Measurements from ENCODE around the gene EPOP. TPM values are rescaled to one million over a fixed set of nuclear protein-coding genes. Genes with fewer than 3 reads are reported as not detected.

Gene EPOP
- total RNA-seq, 1 donor from 2014 or later: 1.0 TPM

GRCh38 chr17:38663125-38663751 is 11.5 kb downstream of the EPOP start:
- intact Hi-C loops (cut with DNase I): no loop called here
- peak; percentile 72 to 79 for ATAC-seq

GRCh38 chr17:38660097-38661025 is 14.4 kb downstream of the EPOP start:
- Histone ChIP-seq H3K27ac (no peak overlapping the region), H3K27me3 (ENCODE audit: low read depth) (peaks cover 23% of the 10 kb centered on the region), H3K36me3 (no peaks in the 10 kb centered on the region), H3K9me3 (no peaks in the 10 kb centered on the region), H3K4me1 (peaks cover 16% of the 10 kb centered on the region), H3K4me3 (no peak overlapping the region)
- ATAC-seq (peak; percentile 82 to 84), DNase-seq (peak; percentile 63)
- no peak for TF ChIP-seq CTCF (IDR thresholded peaks at IDR 0.05)
- intact Hi-C loops (cut with DNase I): no loop called here

More at GRCh38 chr17:38663125-38663751, 11.5 kb downstream of the EPOP start:
- Histone ChIP-seq H3K27ac (no peak overlapping the region), H3K27me3 (ENCODE audit: low read depth) (peaks cover 7% of the 10 kb centered on the region), H3K4me3 (no peak overlapping the region), H3K36me3 (no peaks in the 10 kb centered on the region), H3K4me1 (peaks cover 16% of the 10 kb centered on the region), H3K9me3 (no peaks in the 10 kb centered on the region)
- TF ChIP-seq CTCF (IDR thresholded peaks at IDR 0.05): peak; percentile 59
- peak; percentile 74 for DNase-seq

GRCh38 chr17:38659415-38659814 is 15.3 kb downstream of the EPOP start:
- no peaks in the 10 kb centered on the region for H3K36me3 ChIP-seq
- no peaks in the 10 kb centered on the region for H3K9me3 ChIP-seq
- DNase-seq (no peak), ATAC-seq (no peak)
- intact Hi-C loops (cut with DNase I): no loop called here
- no peak overlapping the region for H3K27ac ChIP-seq
- H3K27me3 ChIP-seq (ENCODE audit: low read depth): peaks cover 26% of the 10 kb centered on the region
- peaks cover 16% of the 10 kb centered on the region for H3K4me1 ChIP-seq
- no peak overlapping the region for H3K4me3 ChIP-seq
- TF ChIP-seq CTCF (IDR thresholded peaks at IDR 0.05): no peak

- peak in 1 of 2 donors; percentile 43 for ATAC-seq
- intact Hi-C loops (cut with DNase I): no loop called here
- no peaks in the 10 kb centered on the region for H3K36me3 ChIP-seq
- no peak for TF ChIP-seq CTCF (IDR thresholded peaks at IDR 0.05)
- H3K4me1 ChIP-seq: peaks cover 16% of the 10 kb centered on the region
- no peak overlapping the region for H3K27ac ChIP-seq
- peaks cover 30% of the 10 kb centered on the region for H3K27me3 ChIP-seq (ENCODE audit: low read depth)
- peak; percentile 66 for DNase-seq
- H3K9me3 ChIP-seq: no peaks in the 10 kb centered on the region
- no peak overlapping the region for H3K4me3 ChIP-seq
These were observed 15.9 kb downstream of the EPOP start for GRCh38 chr17:38658741-38659345.

GRCh38 chr17:38657824-38658740 is 16.7 kb downstream of the EPOP start:
- peaks cover 16% of the 10 kb centered on the region for H3K4me1 ChIP-seq
- intact Hi-C loops (cut with DNase I): no loop called here
- H3K4me3 ChIP-seq: no peak overlapping the region
- no peaks in the 10 kb centered on the region for H3K36me3 ChIP-seq
- H3K9me3 ChIP-seq: no peaks in the 10 kb centered on the region
- peaks cover 36% of the 10 kb centered on the region for H3K27me3 ChIP-seq (ENCODE audit: low read depth)
- TF ChIP-seq CTCF (IDR thresholded peaks at IDR 0.05): no peak
- ATAC-seq: no peak
- no peak overlapping the region for H3K27ac ChIP-seq
- no peak for DNase-seq
